MM.1S (cell line): ENCODE results near the gene VPS35L.

Source experiments
- CTCF ChIP-seq: fragments of 300-600 bp; sonication (generic); IDR thresholded peaks from 2 replicates; pipeline ENCODE4 v1.5.1; 2016; ENCODE audit warnings: antibody characterized with exemption, low read length, mixed read lengths
- EZH2 ChIP-seq: fragments of 300-600 bp; sonication (generic); optimal IDR thresholded peaks from 2 replicates; pipeline ENCODE3; 2017; ENCODE audit warnings: low read depth, mild to moderate bottlenecking, antibody characterized with exemption, low read length, mixed read lengths
- EZH2phosphoT487 ChIP-seq: fragments of 300-600 bp; sonication (generic); IDR thresholded peaks from 2 replicates; pipeline ENCODE4 v1.6.1; 2018; ENCODE audit warnings: antibody characterized with exemption, low read length

- no peak for TF ChIP-seq CTCF
- no peak for TF ChIP-seq EZH2phosphoT487
- no peak for TF ChIP-seq EZH2
Observed at GRCh38 chr16:19733551-19733950, 178.0 kb downstream of the VPS35L start.
